ENCODE data around the gene RASL12. TPM values are rescaled to one million over a fixed set of nuclear protein-coding genes. Genes with fewer than 3 reads are reported as not detected.

The RASL12 gene
- total RNA-seq, 1 donor from 2014 or later, result 0.38 TPM

GRCh38 chr15:65085207-65085753 is 17.5 kb upstream of the RASL12 start:
- peaks cover 52% of the 10 kb centered on the region for H3K27me3 Mint-ChIP-seq
- H3K36me3 Mint-ChIP-seq (ENCODE audit: insufficient read depth), result no peaks in the 10 kb centered on the region
- DNase-seq (ENCODE audit: low spot score, unreplicated experiment), result no peak
- no peak overlapping the region for H3K4me3 Mint-ChIP-seq (ENCODE audit: low read depth)
- H3K9me3 Mint-ChIP-seq (ENCODE audit: low read depth), result no peaks in the 10 kb centered on the region
- no peak overlapping the region for H3K27ac Mint-ChIP-seq
- no peak for TF ChIP-seq CTCF (IDR thresholded peaks at IDR 0.05; ENCODE audit: unreplicated experiment)
- H3K4me1 Mint-ChIP-seq (ENCODE audit: low read depth), result peaks cover 39% of the 10 kb centered on the region

DNA sequence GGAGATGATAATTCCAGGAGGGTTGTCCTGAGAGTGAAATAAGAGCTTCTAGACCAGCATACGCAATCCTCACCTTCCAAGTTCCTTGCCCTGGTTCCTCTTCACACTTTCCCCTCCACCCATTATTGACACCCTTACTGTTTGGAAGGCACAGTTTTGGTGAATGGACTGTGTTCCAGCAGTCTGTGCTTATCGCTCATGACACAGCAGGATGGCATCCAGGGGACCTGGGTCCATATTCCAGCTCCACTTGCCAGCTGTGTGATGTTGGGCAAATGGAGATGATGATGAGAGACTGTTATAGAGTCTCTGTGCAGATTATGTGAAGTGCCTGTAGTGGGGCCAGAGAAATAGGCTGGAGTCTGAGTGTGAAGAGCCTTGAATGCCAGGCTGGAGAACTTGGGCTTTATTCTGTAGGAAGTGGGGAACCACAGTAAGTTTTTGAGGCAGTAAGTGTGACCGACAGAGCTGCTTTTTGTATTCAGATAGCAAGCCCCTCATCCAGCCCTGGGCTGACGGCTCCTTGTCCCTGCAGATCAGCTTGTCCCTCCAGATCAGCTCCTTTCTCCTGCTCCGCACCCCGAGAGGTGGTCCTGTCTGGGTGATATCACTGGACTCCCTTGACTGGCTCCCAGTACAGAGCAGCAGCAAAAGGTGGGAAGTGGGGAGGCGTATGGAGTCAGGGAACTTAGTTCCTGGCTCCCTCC is 16.9 kb upstream of the RASL12 start:
- H3K4me1 Mint-ChIP-seq (ENCODE audit: low read depth), result peaks cover 39% of the 10 kb centered on the region
- H3K27ac Mint-ChIP-seq, result no peak overlapping the region
- DNase-seq (ENCODE audit: low spot score, unreplicated experiment), result no peak
- H3K36me3 Mint-ChIP-seq (ENCODE audit: insufficient read depth), result no peaks in the 10 kb centered on the region
- no peaks in the 10 kb centered on the region for H3K9me3 Mint-ChIP-seq (ENCODE audit: low read depth)
- H3K4me3 Mint-ChIP-seq (ENCODE audit: low read depth), result no peak overlapping the region
- no peak for TF ChIP-seq CTCF (IDR thresholded peaks at IDR 0.05; ENCODE audit: unreplicated experiment)
- peaks cover 52% of the 10 kb centered on the region for H3K27me3 Mint-ChIP-seq

GRCh38 chr15:65083262-65083701 is 15.5 kb upstream of the RASL12 start:
- Mint-ChIP-seq H3K4me3 (ENCODE audit: low read depth) (no peak overlapping the region), H3K9me3 (ENCODE audit: low read depth) (no peaks in the 10 kb centered on the region), H3K27ac (no peak overlapping the region), H3K27me3 (peaks cover 63% of the 10 kb centered on the region), H3K36me3 (ENCODE audit: insufficient read depth) (no peaks in the 10 kb centered on the region), H3K4me1 (ENCODE audit: low read depth) (peaks cover 27% of the 10 kb centered on the region)
- peak; percentile 16 for TF ChIP-seq CTCF (IDR thresholded peaks at IDR 0.05; ENCODE audit: unreplicated experiment)
- no peak for DNase-seq (ENCODE audit: low spot score, unreplicated experiment)

DNA sequence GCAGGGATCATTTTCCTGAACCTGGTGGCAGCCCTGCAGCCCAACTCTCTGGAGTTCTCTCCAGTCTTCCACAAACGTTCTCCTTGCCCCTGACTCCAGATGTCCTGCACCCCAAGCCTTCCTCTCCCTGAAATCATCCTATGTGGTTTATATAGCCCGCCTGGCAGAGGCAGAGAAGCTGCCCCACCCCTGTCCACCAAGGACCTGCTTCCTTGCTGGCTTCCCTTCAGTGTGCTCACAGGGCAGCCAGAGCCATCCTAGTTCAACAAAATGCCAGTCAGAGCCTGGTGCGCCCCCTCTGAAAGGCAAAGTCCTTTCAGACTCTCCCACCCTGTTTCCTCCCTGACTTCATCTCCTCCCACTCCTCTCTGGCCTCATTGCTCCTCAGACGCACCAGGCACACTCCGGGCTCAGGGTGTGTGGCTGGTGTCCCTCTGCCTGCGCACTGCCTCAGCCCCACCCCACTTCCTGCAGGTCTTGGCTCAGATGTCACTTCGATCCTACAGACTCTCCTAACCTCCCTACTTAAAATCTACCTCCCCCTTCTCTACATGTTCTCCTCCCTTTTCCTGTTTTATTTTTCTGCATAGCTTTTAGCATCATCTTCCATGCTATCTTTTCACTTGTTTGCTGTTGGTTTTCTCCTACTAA is 14.6 kb upstream of the RASL12 start:
- Mint-ChIP-seq H3K4me1 (ENCODE audit: low read depth) (peaks cover 25% of the 10 kb centered on the region), H3K9me3 (ENCODE audit: low read depth) (peaks cover 3% of the 10 kb centered on the region), H3K27ac (no peak overlapping the region), H3K27me3 (peaks cover 68% of the 10 kb centered on the region), H3K36me3 (ENCODE audit: insufficient read depth) (no peaks in the 10 kb centered on the region), H3K4me3 (ENCODE audit: low read depth) (no peak overlapping the region)
- TF ChIP-seq CTCF (IDR thresholded peaks at IDR 0.05; ENCODE audit: unreplicated experiment), result no peak
- DNase-seq (ENCODE audit: low spot score, unreplicated experiment), result no peak

DNA sequence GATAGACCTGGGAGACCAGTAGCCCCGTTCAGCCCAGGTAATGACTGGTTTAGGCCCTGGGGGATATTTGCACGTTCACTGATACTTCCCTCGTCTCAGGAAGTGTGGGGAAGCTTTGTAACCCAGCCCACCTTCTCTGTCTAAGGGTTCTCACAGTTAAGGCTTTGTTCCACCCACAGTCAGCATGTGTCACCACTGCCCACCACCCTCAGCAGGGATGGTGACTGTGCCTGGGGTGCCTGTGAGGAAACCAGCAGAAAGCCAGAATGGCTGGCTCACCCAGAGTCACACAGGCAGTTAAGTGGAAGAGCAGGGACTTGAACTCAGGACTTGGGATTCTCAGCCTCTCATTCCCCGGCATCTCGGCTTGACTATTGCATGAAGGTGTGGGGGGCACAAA is 14.0 kb upstream of the RASL12 start:
- H3K27ac Mint-ChIP-seq, result no peak overlapping the region
- TF ChIP-seq CTCF (IDR thresholded peaks at IDR 0.05; ENCODE audit: unreplicated experiment), result no peak
- no peaks in the 10 kb centered on the region for H3K36me3 Mint-ChIP-seq (ENCODE audit: insufficient read depth)
- H3K27me3 Mint-ChIP-seq, result peaks cover 65% of the 10 kb centered on the region
- peaks cover 3% of the 10 kb centered on the region for H3K9me3 Mint-ChIP-seq (ENCODE audit: low read depth)
- DNase-seq (ENCODE audit: low spot score, unreplicated experiment), result no peak
- H3K4me3 Mint-ChIP-seq (ENCODE audit: low read depth), result no peak overlapping the region
- H3K4me1 Mint-ChIP-seq (ENCODE audit: low read depth), result peaks cover 23% of the 10 kb centered on the region
